Renal cortical epithelial cell (primary cell): Measurements from ENCODE around the gene IBTK. TPM values are rescaled to one million over a fixed set of nuclear protein-coding genes. Genes with fewer than 3 reads are reported as not detected.

Source experiments
- total RNA-seq: library from RNA; depleted of rRNA; stranded (reverse); fragments of >200 nt; gene quantifications from 2 replicates; pipeline ENCODE4 v1.2.3, GENCODE V29; 2014

Gene IBTK
- total RNA-seq, 1 donor from 2014 or later = 56.4 TPM

Other genes with a start within 250 kb of the IBTK start
- gene TPBG, start 116.1 kb upstream of the IBTK start, total RNA-seq = 20.0 and 38.4 TPM in 2 replicates